ENCODE measurements around the gene C12orf42.
"Not testable (repeated sequence)": the region's sequence is repeated elsewhere in the genome, so short reads cannot be mapped to it uniquely, and the experiment has no call there.

Gene C12orf42

DNA sequence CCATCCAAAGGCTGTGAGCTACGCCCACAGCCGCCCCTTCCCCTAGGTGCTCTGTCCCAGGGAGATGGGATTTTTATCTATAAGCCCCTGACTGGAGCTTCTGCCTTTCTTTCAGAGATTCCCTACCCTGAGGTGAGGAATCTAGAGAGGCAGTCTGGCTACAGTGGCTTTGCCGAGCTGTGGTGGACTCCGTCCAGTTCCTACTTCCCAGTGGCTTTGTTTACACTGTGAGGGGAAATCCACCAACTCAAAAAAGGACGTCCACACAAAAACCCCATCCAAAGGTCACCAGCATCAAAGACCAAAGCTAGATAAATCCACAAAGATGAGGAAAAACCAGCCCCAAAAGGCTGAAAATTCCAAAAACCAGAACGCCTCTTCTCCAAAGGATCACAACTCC, 70.1 kb downstream of the C12orf42 start:
- H3K4me3 ChIP-seq (ENCODE audit: low read depth, low read length): not testable (repeated sequence)

DNA sequence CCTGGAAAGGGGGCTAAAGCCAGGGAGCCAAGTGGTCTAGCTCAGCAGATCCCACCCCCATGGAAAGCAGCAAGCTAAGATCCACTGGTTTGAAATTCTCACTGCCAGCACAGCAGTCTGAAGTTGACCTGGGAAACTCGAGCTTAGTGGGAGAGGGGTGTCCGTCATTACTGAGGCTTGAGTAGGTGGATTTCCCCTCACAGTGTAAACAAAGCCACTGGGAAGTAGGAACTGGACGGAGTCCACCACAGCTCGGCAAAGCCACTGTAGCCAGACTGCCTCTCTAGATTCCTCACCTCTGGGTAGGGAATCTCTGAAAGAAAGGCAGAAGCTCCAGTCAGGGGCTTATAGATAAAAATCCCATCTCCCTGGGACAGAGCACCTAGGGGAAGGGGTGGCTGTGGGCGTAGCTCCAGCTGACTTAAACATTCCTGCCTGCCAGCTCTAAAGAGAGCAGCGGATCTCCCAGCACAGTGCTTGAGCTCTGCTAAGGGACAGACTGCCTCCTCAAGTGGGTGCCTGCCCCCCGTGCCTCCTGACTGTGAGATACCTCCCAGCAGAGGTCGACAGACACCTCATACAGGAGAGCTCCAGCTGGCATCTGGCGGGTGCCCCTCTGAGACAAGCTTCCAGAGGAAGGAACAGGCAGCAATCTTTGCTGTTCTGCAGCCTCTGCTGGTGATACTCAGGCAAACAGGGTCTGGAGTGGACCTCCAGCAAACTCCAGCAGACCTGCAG, 70.8 kb downstream of the C12orf42 start:
- H3K4me3 ChIP-seq (ENCODE audit: low read depth, low read length): not testable (repeated sequence)

DNA sequence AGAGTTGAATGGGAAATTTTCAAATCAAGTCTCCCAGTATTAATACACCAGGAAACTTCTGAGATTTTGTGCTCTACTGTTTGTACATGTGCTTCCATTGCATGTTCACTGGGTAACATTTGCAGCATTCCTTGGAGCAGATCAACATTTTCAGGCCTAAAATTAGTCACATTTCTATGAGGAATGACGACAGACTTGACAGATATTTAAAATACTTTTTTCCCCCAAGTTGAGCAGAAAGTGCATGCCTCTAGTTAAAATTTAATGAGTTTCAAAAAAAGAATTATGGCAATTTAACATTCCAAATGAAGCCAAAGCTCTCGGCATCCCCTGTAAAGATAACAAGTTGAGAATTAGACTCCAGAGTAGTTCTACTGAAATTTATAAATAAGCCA, 72.3 kb downstream of the C12orf42 start:
- H3K4me3 ChIP-seq (ENCODE audit: low read depth, low read length): no peak overlapping the region

GRCh38 chr12:103422746-103423515, 72.8 kb downstream of the C12orf42 start:
- no peak overlapping the region for H3K4me3 ChIP-seq (ENCODE audit: low read depth, low read length)

- H3K4me3 ChIP-seq (ENCODE audit: low read depth, low read length): no peak overlapping the region
These were observed 73.4 kb downstream of the C12orf42 start for GRCh38 chr12:103422328-103422727.

DNA sequence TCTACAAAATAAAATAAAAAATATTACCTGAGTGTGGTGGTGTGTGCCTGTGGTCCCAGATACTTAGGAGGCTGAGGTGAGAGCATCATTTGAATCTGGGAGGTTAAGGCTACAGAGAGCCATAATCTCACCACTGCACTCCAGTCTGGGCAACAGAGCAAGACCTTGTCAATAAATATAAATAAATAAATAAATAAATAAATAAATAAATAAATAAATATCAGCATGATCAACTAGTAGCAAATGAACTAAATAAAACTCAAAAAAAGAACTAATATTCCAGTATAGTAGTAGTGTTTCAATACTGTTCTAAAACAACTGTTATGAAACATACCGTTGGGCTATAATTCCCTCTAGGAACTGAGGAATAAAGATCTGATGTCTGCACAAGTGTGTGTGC, 74.4 kb downstream of the C12orf42 start:
- no peak overlapping the region for H3K4me3 ChIP-seq (ENCODE audit: low read depth, low read length)

- no peak overlapping the region for H3K4me3 ChIP-seq (ENCODE audit: low read depth, low read length)
These were observed 80.1 kb downstream of the C12orf42 start for GRCh38 chr12:103415681-103416080.

DNA sequence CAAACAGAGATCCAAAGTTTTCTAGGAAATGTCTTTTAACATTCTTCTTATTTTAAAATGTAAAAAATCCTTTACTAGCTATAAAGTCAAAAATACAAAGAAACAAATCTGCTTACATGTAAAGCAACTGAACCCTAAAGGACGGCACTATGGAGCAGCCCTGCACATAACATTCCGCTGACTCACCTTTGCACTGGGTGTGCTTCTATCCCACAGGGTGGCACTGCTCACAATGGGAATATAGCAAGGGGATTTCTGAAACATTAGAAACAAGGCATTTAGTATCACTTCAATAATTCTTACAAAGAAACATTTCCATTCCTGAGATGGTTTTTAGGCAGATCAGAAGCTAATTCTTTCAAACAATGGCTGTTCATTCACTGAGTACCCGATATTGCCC, 94.3 kb downstream of the C12orf42 start:
- no peak overlapping the region for H3K4me3 ChIP-seq (ENCODE audit: low read depth, low read length)

DNA sequence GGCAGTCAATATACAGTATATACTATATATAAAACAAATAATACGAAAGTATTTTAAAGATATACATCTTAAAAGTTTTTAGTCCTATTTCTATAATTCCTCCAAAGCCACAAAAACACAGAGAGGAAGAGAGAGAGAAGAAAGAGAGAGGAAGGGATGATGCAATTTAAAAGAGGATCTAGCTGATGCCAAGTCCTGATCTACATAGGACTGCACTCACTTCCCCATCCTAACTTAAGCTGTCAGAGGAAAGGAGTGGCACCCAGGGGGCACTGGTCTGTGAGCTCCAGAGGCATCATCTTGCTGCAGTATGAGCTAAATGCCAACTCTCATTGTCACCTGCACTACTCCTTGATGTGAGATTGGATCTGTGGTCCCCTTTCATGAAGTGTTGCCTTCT, 95.8 kb downstream of the C12orf42 start:
- no peak overlapping the region for H3K4me3 ChIP-seq (ENCODE audit: low read depth, low read length)

DNA sequence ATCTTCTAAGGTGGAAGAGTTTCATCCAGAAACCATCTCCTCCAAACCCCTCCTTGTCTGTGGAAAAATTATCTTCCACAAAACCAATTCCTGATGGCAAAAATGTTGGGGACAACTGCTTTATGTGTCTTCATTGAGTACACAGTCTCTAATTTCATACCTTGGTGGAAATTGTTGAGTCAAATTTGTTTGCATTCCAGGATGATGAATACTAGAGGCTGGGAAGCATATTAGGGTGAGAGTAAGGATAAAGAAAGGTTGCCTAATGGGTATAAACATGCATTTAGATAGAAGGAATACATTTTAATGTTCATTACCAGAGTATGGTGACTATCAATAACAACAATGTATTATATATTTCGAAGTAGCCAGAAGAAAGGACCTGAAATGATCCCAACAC, 98.2 kb downstream of the C12orf42 start:
- H3K4me3 ChIP-seq (ENCODE audit: low read depth, low read length): no peak overlapping the region

DNA sequence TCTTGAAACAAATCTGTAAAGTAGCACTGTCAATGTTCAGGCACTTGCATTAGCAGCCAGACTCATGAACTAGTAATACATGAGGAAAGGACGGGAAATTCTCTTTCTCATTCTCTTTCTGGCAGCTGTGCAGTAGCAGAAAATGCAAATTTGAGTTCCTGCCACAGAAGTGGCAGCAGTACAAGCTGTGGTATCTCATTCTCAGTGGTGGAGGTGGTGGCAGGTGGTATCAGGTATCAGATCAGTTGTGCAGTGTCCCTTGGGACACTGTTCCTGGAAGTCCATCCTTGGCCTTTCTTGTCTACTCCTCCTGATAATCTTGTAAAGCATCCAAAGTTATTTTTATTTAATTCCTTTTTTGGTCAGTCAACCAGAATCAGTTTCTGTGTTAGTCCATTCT, 103.0 kb downstream of the C12orf42 start:
- H3K4me3 ChIP-seq (ENCODE audit: low read depth, low read length): no peak overlapping the region

DNA sequence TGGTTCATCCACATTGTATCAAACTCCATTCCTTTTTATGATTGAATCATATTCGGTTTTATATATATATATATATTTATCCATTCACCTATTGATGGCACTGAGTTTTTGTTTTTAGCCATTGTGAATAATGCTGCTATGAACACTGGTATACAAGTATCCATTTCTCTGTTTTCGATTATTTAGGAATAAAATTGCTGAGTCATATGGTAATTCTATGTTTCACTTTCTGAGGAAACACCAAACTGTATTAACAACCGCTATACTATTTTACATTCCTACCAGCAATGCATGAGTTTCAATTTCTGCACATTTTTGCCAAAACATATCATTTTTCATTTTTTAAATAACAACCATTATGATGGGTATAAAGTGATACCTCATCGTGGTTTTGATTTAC, 104.7 kb downstream of the C12orf42 start:
- H3K4me3 ChIP-seq (ENCODE audit: low read depth, low read length): no peak overlapping the region

DNA sequence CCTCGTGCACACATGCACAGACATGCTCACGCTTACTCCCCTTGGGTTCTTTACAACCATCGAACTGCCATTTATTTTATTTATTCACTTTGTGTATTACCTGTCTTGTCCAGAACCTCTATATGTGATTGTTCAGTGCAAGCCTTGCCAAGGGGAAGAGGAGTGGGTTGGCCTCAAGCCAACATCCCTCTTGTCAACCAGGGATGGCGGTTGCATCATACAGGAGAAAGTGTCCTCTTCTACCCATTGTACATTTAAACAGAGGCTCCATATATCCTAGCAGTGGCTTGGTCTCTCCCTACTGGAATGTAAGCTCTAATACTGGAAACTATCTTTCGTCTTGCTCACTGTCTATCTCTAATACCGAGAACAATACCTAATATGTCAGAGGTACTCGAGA, 108.4 kb downstream of the C12orf42 start:
- H3K4me3 ChIP-seq (ENCODE audit: low read depth, low read length): no peak overlapping the region

DNA sequence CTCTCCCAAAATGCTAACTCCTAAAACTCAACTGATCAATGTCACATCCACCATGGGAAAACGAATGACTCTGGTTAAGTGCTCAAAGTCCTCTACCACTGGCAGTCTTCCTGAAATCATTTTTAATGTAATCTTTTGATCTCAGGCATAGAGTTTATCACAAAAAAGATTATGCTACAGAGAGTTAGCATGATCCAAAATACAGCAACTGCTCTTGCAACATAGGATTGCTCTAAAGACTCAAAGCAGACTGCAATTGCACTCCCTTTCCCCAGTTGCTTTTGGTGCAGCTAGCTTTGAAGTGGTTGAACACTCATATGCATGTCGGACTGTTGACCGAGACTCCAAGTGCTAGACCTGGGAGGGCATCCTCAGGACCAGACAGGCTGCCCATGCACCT, 109.3 kb downstream of the C12orf42 start:
- no peak overlapping the region for H3K4me3 ChIP-seq (ENCODE audit: low read depth, low read length)

DNA sequence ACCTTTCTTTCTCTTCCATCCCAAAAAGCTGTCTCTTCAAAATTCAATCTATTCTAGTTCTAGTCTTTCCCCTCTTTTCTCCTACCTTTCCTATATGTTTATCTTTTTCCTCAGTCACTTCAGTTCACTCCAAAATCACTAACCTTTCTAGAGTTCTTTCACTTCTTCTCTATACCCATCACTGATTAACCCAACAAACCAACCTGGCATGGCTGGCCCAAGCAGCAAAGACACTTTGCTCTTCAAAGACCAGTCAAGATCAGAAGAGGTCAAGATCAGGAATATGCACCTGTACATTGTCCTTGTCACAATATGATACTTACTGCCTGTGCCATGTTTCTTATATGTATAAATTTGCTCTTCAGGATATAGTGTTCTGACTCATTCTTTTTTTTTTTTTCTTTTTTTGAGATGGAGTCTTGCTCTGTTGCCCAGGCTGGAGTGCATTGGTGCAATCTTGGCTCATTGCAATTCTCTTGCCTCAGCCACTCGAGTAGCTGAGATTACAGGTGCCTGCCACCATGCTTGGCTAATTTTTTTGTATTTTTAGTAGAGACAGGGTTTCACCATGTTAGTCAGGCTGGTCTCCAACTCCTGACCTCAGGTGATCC, 112.9 kb downstream of the C12orf42 start:
- no peak overlapping the region for H3K4me3 ChIP-seq (ENCODE audit: low read depth, low read length)

DNA sequence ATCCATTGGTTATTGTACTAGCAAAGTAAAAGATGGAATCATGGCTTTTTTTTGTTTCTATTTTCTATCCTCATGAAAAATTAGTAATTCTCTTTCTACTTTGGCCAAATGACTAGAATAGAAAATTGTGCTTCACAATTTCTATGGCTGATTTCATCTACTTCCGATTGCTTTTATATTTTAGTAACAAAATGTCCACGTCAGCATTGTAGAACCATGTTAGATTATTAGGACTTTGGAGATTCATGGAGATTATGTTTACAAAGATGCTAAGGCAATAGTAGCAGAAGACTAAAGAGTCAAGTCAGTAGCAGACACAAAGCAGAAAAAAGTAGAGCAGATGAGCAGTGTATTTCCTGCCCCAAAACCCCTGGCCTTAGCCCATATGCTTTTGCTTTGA, 113.6 kb downstream of the C12orf42 start:
- no peak overlapping the region for H3K4me3 ChIP-seq (ENCODE audit: low read depth, low read length)

DNA sequence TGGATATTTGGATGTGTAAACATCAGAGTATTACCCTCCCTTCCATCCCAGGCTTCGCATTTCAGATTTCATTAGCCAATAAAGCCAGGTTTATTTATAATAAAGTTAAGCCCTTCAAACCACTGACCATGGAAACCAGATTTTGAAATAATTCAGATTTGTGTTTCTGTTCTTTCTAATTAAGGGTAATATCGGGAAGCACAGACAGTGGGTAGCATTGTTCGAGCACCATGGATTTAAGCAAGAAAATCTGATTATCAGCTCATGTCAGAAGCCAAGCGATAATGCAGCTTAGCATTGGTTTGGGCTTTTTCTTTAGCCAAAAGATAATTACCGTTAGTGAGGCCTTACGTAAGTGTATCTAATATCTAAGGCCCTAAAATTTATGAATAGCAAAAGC, 116.1 kb downstream of the C12orf42 start:
- H3K4me3 ChIP-seq (ENCODE audit: low read depth, low read length): no peak overlapping the region

DNA sequence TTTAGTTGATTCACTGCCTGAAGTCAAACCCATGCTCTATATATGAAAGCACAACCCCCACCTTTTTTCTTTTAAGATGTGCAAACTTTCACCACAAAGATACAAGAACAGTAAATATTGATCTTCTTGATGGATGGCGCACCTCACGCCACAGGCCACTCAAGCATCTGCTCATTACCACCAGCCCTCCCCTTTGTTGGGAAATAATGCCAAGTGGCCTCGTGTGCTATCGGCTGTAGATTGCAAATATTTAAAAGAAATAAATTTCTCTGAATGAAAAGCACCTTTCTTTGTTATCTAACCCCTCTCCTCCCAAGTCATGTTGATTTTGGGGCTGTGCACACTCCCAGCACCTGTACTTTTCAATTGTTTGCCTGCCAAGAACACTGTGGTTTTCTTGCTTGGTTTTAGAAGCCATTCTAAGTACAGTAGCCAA, 122.7 kb downstream of the C12orf42 start:
- no peak overlapping the region for H3K4me3 ChIP-seq (ENCODE audit: low read depth, low read length)

GRCh38 chr12:103369929-103370328, 125.8 kb downstream of the C12orf42 start:
- no peak overlapping the region for H3K4me3 ChIP-seq (ENCODE audit: low read depth, low read length)

GRCh38 chr12:103368167-103368566, 127.6 kb downstream of the C12orf42 start:
- no peak overlapping the region for H3K4me3 ChIP-seq (ENCODE audit: low read depth, low read length)

DNA sequence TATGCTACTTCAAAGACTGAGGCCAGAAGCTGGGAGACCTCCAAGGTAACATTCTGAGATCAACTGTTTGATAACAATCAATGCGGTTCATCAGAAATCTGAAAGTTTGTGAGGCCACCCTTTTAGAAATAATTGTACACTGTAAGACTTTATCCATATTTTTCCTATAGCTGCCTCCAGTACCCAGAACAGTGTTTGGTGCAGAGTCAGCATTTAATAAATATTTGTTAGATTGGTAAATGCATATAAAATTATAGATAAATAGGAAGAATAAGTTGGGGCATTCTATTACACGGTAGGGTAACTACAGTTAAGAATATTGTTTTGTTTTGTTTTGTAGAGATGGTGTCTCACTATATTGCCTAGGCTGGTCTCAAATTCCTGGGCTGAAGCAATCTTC, 141.4 kb downstream of the C12orf42 start:
- H3K4me3 ChIP-seq (ENCODE audit: low read depth, low read length): no peak overlapping the region

DNA sequence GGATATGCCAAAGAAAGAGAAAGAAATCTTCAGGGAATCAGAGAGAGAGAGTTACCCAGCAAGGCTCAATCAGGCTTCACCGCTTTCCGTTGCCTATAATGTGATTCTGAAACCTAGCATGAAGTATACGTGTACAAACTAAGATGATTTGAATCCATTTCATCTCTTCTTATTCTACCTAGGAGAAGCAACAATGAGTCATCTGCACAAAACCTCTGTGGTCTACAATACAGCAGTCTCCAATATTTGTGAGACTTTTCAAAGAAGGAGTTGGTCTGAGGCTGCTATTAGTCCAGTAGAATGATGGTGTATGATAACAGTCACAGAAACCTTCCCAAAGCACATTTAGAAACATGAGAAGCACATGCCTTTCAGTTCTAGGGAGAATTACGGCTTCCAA, 141.9 kb downstream of the C12orf42 start:
- H3K4me3 ChIP-seq (ENCODE audit: low read depth, low read length): no peak overlapping the region
